Esophagus squamous epithelium (tissue), 5 donors: ENCODE results near the gene CNKSR3. TPM values are rescaled to one million over a fixed set of nuclear protein-coding genes. Genes with fewer than 3 reads are reported as not detected.

ENCODE experiments used
- DNase-seq: peaks from one replicate; lab custom pipeline; 2025; lab: John Stamatoyannopoulos, UW
- H3K27ac ChIP-seq, 4 donors: fragments of 200-600 bp; sonication (generic); one replicate each; pipeline ENCODE4 v1.5.1; 2016 to 2019; ENCODE audit warnings: mild to moderate bottlenecking in 1 of 4
- H3K27me3 ChIP-seq, 4 donors: fragments of 200-600 bp; sonication (generic); 1 replicate in 3 of 4; 2 replicates in 1 of 4; pipeline versions ENCODE4 v1.5.1 to v1.6.0; 2017 to 2021; ENCODE audit warnings: antibody characterized with exemption in 1 of 4
- H3K36me3 ChIP-seq, 3 donors: fragments of 200-600 bp; sonication (generic); one replicate each; pipeline ENCODE4 v1.5.1; 2016 to 2019
- H3K4me1 ChIP-seq, 3 donors: fragments of 200-600 bp; sonication (generic); one replicate each; pipeline ENCODE4 v1.5.1; 2017 to 2019
- H3K4me3 ChIP-seq, 4 donors: fragments of 200-600 bp; sonication (generic); 1 replicate in 3 of 4; 2 replicates in 1 of 4; pipeline ENCODE4 v1.5.1; 2016 to 2019; ENCODE audit warnings: mild to moderate bottlenecking in 2 of 4, moderate library complexity in 1 of 4
- H3K9me3 ChIP-seq, 3 donors: fragments of 200-600 bp; sonication (generic); one replicate each; pipeline ENCODE4 v1.5.1; 2016 to 2019
- CTCF ChIP-seq, 6 experiments: fragments of 450-650 bp in 4 of 6; fragments of 200-600 bp in 2 of 6; sonication (generic) in 2 of 6; IDR thresholded peaks; one replicate each; pipeline ENCODE4 v1.5.1; 2016 to 2019; ENCODE audit warnings: antibody characterized with exemption in 6 of 6, mild to moderate bottlenecking in 4 of 6, moderate library complexity in 4 of 6
- POLR2A ChIP-seq, 4 donors: fragments of 450-650 bp; IDR thresholded peaks; one replicate each; pipeline ENCODE4 v1.6.1; 2017; ENCODE audit warnings: antibody characterized with exemption in 4 of 4, mild to moderate bottlenecking in 4 of 4, moderate library complexity in 3 of 4
- WGBS, 2 donors: methylation state at CpG; one replicate each; pipeline ENCODE4 v1.1.5; 2018; 5-methylcytosine and 5-hydroxymethylcytosine counted together
- intact Hi-C: fragments of 100-400 bp; cut with DNase I; formaldehyde crosslinking; loops from one replicate; pipeline ENCODE4 v1.15.0; 2022
- total RNA-seq, 4 donors: library from RNA; depleted of rRNA; stranded (reverse); fragments of >200 nt; gene quantifications; one replicate each; pipeline ENCODE4 v1.1.0, GENCODE V29; 2016
- donor health status: DM: yes; HTN: yes; CAD: no.

CNKSR3 gene
- total RNA-seq, 4 donors from 2014 or later: 10.2 to 18.8 (median 13.8) TPM

GRCh38 chr6:154434662-154435061, 75.8 kb downstream of the CNKSR3 start:
- Histone ChIP-seq H3K36me3 (peaks cover 0 to 74% (median 0%) of the 10 kb centered on the region in 3 donors), H3K4me1 (peaks cover 0 to 13% (median 4%) of the 10 kb centered on the region in 3 donors), H3K27ac (peak overlapping the region in 1 of 4 donors; percentile 27), H3K27me3 (no peaks in the 10 kb centered on the region), H3K9me3 (no peaks in the 10 kb centered on the region), H3K4me3 (no peak overlapping the region)
- intact Hi-C loops: no loop called here
- 75 to 79% methylated on average over 3 of the region's 3 CpGs for WGBS, 2 donors
- no peak for DNase-seq
- TF ChIP-seq CTCF (IDR thresholded peaks at IDR 0.05): no peak
- no peak for TF ChIP-seq POLR2A (IDR thresholded peaks at IDR 0.05)

GRCh38 chr6:154433477-154434241, 76.8 kb downstream of the CNKSR3 start:
- Histone ChIP-seq H3K4me3 (no peak overlapping the region), H3K9me3 (no peaks in the 10 kb centered on the region), H3K27me3 (no peaks in the 10 kb centered on the region), H3K4me1 (peaks cover 0 to 6% (median 4%) of the 10 kb centered on the region in 3 donors), H3K36me3 (peaks cover 0 to 76% (median 0%) of the 10 kb centered on the region in 3 donors), H3K27ac (peak overlapping the region in 2 of 4 donors; percentile 19 to 27)
- TF ChIP-seq POLR2A (IDR thresholded peaks at IDR 0.05) (no peak), CTCF (IDR thresholded peaks at IDR 0.05) (no peak)
- intact Hi-C loops: no loop called here
- DNase-seq: no peak
- 65 to 71% methylated on average over 8 of the region's 8 CpGs for WGBS, 2 donors

GRCh38 chr6:154432533-154433476, 77.7 kb downstream of the CNKSR3 start:
- intact Hi-C loops: no loop called here
- TF ChIP-seq CTCF (IDR thresholded peaks at IDR 0.05) (no peak), POLR2A (IDR thresholded peaks at IDR 0.05) (no peak)
- no peaks in the 10 kb centered on the region for H3K9me3 ChIP-seq
- H3K27me3 ChIP-seq: no peaks in the 10 kb centered on the region
- H3K36me3 ChIP-seq: peaks cover 0 to 80% (median 0%) of the 10 kb centered on the region in 3 donors
- DNase-seq: no peak
- 36 to 39% methylated on average over 3 of the region's 3 CpGs for WGBS, 2 donors
- H3K4me1 ChIP-seq: peaks cover 0 to 5% (median 4%) of the 10 kb centered on the region in 3 donors
- H3K4me3 ChIP-seq: no peak overlapping the region
- peak overlapping the region in 1 of 4 donors; percentile 27 for H3K27ac ChIP-seq

GRCh38 chr6:154430481-154430919, 80.0 kb downstream of the CNKSR3 start:
- no peak overlapping the region for H3K4me3 ChIP-seq
- H3K9me3 ChIP-seq: no peaks in the 10 kb centered on the region
- 53 to 62% methylated on average over 1 of the region's 1 CpG for WGBS, 2 donors
- no peaks in the 10 kb centered on the region for H3K27me3 ChIP-seq
- TF ChIP-seq CTCF (IDR thresholded peaks at IDR 0.05) (no peak), POLR2A (IDR thresholded peaks at IDR 0.05) (no peak)
- intact Hi-C loops: no loop called here
- H3K27ac ChIP-seq: no peak overlapping the region
- DNase-seq: no peak
- H3K4me1 ChIP-seq: peaks cover 0 to 5% (median 4%) of the 10 kb centered on the region in 3 donors
- peaks cover 0 to 78% (median 0%) of the 10 kb centered on the region in 3 donors for H3K36me3 ChIP-seq
